ENCODE results near the gene SMURF2.
"Not testable (repeated sequence)": the region's sequence is repeated elsewhere in the genome, so short reads cannot be mapped to it uniquely, and the experiment has no call there.

The SMURF2 gene

GRCh38 chr17:64583038-64583437 lies 79.1 kb downstream of the SMURF2 start:
- DNase-seq = no peak

- no peak for DNase-seq
Measured at GRCh38 chr17:64580384-64581315, 81.5 kb downstream of the SMURF2 start.

GRCh38 chr17:64579917-64580316 lies 82.2 kb downstream of the SMURF2 start:
- DNase-seq = no peak

DNA sequence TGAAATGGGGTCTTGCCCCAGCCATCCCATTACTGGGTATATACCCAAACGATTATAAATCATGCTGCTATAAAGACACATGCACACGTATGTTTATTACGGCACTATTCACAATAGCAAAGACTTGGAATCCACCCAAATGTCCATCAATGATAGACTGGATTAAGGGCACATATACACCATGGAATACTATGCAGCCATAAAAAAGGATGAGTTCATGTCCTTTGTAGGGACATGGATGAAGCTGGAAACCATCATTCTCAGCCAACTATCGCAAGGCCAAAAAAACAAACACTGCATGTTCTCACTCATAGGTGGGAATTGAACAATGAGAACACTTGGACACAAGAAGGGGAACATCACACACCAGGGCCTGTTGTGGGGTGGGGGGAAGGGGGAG lies 85.1 kb downstream of the SMURF2 start:
- not testable (repeated sequence) for DNase-seq

GRCh38 chr17:64575431-64575830 lies 86.7 kb downstream of the SMURF2 start:
- DNase-seq = no peak

GRCh38 chr17:64574646-64575045 lies 87.5 kb downstream of the SMURF2 start:
- DNase-seq = no peak

- no peak for DNase-seq
Measured at GRCh38 chr17:64573214-64573613, 88.9 kb downstream of the SMURF2 start.

DNA sequence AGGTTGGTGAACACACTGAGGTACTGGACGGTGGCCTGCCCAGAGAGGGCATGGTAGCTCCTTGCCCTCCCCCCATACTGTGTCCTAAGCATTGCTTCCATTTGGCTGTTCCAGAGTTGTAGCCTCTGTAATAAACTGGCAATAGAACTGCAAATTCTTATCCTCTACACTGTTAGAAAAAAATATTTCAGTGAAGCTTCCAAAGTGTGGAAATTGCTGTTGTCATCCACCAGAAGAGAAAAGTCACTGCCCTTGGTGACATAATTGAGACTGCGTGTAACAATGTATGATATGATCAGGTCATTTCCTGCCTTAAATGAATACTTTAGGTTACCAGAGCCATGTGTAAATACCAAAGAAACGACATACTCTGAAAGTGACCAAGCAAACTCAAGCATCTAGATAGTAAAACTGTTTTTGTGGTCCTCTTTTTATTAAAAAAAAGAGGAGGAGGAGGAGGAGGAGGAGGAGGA lies 89.4 kb downstream of the SMURF2 start:
- DNase-seq = no peak

GRCh38 chr17:64571746-64572145 lies 90.4 kb downstream of the SMURF2 start:
- no peak for DNase-seq

DNA sequence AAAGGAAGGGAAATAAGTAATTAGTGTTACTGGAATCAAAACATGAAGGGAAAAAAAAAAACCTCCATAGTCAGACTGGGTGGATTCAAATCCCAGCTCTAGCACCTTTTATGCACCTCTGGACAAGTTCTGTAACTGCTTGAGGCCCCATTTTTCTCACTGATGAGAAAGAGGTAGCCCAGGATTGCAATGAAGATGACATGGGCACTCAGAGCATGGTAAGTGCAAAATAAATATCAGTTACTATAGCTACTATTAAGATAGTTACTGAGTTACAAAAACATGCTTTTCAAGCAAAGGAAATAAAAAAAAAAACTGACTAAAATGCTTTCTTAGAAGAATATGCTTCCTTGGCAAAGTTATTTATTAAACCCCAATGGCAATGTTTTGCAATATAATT lies 96.5 kb downstream of the SMURF2 start:
- DNase-seq = no peak

DNA sequence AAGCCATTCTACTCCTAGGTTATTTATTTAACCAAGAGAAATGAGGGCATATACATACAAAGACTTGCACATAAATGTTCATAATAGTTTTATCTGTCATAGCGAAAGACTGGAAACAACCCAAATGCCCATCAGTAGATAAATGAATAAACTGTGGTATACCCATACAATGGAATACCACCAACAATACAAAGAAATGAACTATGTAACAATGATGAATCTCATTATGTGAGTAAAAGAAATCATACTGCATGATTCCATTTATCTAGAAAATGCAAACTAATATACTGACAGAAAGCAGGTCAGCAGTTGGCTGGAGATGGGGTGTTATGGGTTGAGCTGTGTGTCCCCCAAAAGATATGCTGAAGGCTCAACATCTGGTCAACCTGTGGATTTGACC lies 98.0 kb downstream of the SMURF2 start:
- no peak for DNase-seq

- no peak for DNase-seq
Measured at GRCh38 chr17:64555281-64555680, 106.8 kb downstream of the SMURF2 start.

- no peak for DNase-seq
Measured at GRCh38 chr17:64554028-64554637, 108.0 kb downstream of the SMURF2 start.

GRCh38 chr17:64551461-64551860 lies 110.6 kb downstream of the SMURF2 start:
- DNase-seq = no peak

DNA sequence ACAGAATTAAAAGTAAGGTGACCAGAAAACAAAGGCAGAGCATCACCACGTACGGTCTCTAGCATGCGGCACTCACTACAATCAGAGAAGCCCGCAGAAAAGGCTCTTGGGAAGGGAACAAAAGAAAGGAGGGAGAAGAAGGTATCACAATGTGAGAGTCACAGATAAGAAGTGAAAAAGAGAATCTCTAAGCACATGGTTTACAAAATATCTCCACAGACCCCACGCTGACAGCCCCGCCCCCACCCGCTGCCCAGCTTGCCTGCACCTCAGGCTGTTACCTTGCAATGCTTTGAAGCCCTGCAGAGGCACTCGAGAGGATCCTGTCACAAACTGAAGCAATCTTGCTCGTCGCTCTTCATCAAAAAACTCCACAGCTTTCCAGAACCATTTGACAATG lies 114.8 kb downstream of the SMURF2 start:
- DNase-seq = no peak

GRCh38 chr17:64546716-64547115 lies 115.4 kb downstream of the SMURF2 start:
- DNase-seq = no peak

DNA sequence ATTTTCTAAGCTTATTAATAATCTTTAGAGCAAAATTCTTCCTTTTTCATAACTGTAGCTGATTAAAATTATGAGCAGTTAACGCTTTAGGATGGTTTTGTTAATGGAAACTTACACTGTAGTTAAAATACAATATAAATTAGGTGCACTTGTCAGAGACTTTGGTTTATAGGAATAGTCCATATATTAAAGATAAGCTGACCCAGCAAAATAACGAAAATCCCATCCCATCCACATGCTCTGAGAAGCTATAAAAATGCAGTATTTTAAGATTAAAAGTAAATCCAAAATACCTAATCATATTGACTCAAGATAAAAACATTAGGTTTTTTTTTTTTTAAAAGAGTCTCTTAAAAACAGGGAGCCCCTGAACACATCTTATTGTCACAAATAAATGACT lies 117.4 kb downstream of the SMURF2 start:
- DNase-seq = no peak

GRCh38 chr17:64540118-64540776 lies 121.9 kb downstream of the SMURF2 start:
- DNase-seq = no peak

- no peak for DNase-seq
Measured at GRCh38 chr17:64538508-64539130, 123.5 kb downstream of the SMURF2 start.

- DNase-seq = no peak
Measured at GRCh38 chr17:64537488-64537887, 124.6 kb downstream of the SMURF2 start.

DNA sequence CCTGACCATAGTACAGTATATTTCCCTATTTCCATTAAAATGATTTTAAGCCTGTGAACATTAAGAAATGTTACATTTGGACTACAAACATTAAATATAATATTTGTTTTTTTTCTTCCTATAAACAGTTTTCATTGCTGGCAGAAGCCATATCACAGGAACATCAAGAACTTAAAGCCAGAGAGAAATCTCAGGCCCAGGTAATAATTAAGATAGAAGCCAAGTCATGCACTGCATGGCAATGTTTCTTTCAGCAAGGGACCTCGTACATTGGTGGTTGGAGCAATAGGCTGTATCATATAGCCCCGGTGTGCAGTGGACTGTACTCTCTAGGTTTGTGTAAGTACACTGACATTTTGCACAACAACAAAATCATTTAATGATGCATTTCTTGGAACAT lies 125.2 kb downstream of the SMURF2 start:
- no peak for DNase-seq

DNA sequence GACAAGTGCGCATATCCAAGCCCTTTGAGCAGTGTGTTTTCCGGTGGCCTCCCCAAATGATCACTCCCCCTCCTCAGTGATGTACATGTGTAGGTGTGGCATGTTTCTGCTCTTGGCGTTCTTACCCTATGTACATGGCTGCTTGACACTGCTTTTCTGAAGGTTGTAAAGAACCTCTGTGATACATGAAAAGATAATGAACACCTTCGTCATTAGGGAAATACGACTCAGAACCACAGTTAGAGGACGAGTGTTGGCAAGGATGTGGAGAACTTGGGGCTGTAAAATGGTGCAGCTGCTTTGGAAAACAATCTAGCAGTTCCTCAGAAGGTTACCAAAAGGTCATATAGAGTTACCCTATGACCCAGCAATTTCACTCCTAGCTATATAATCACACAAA lies 126.8 kb downstream of the SMURF2 start:
- no peak for DNase-seq

GRCh38 chr17:64534187-64534586 lies 127.9 kb downstream of the SMURF2 start:
- DNase-seq = no peak
